ENCODE results near the gene SAMD4A. TPM values are rescaled to one million over a fixed set of nuclear protein-coding genes. Genes with fewer than 3 reads are reported as not detected.

SAMD4A gene
- total RNA-seq, 1 experiment from 2014 or later = 9.6 TPM

DNA sequence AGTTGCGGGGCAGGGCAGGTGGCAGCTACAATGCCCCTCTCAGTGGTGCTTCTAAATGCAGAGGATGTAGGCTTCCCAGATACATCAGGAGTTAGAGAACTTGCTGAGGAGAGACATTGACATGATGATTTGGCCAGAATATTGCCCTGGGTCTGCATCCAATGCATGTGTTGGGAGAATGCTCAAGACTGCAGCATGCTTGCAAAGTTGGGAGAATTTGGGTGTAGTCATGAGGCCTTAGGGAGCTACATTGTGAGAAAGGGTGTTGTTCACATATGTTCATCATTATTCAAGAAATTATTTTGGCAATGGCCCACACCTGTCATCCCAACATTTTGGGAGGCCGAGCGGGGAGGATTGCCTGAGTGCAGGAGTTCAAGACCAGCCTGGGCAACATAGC, 149.9 kb downstream of the SAMD4A start:
- Histone ChIP-seq H3K23ac (ENCODE audit: insufficient read length, low read depth, low read length) (no peak overlapping the region), H3K9me3 (ENCODE audit: control insufficient read depth, low read depth, low read length) (no peaks in the 10 kb centered on the region), H4K8ac (replicated peaks; ENCODE audit: insufficient read length, low read depth, low read length) (no peak overlapping the region), H3K79me1 (ENCODE audit: insufficient read depth, low read depth, low read length, poor library complexity, severe bottlenecking) (no peaks in the 10 kb centered on the region), H4K20me1 (ENCODE audit: control insufficient read depth, insufficient read depth, insufficient read length) (no peaks in the 10 kb centered on the region), H3K27me3 (ENCODE audit: insufficient read depth, low read length) (no peaks in the 10 kb centered on the region), H2BK5ac (ENCODE audit: insufficient read length, low read length) (no peak overlapping the region), H2BK12ac (ENCODE audit: insufficient read length, low read depth, low read length) (no peak overlapping the region), H2BK20ac (ENCODE audit: low read depth, low read length, poor library complexity, severe bottlenecking) (no peak overlapping the region), H3K4ac (ENCODE audit: low read depth, low read length) (no peak overlapping the region), H2BK120ac (ENCODE audit: low read depth, low read length, poor library complexity, severe bottlenecking) (no peak overlapping the region), H4K91ac (ENCODE audit: insufficient read length, low read depth, low read length) (no peak overlapping the region), H4K5ac (ENCODE audit: insufficient read length, low read depth, low read length) (no peak overlapping the region), H3K18ac (ENCODE audit: insufficient read length, low read depth, low read length) (no peak overlapping the region), H3K4me1 (ENCODE audit: insufficient read depth, low read length) (no peaks in the 10 kb centered on the region), H3K14ac (ENCODE audit: insufficient read depth, low read length) (no peak overlapping the region), H3T11ph (ENCODE audit: low read length) (no peak overlapping the region), H3K23me2 (ENCODE audit: insufficient read length, low read depth, low read length, poor library complexity, severe bottlenecking) (no peaks in the 10 kb centered on the region), H2AFZ (ENCODE audit: low read length) (no peak overlapping the region), H3K79me2 (ENCODE audit: insufficient read depth, low read length) (peaks cover 2% of the 10 kb centered on the region; the same call in 1 of the 2 replicates), H3K9ac (ENCODE audit: extremely low read depth, insufficient read length, low read length) (no peak overlapping the region), H2AK5ac (ENCODE audit: insufficient read length, low read length) (no peak overlapping the region), H3K56ac (ENCODE audit: insufficient read length, low read depth, low read length) (no peak overlapping the region), H2BK15ac (ENCODE audit: low read depth, low read length) (no peak overlapping the region), H3K27ac (ENCODE audit: insufficient read length, low read depth, low read length) (no peak overlapping the region), H3K4me2 (ENCODE audit: insufficient read depth, insufficient read length, low read length) (no peak overlapping the region)
- TF ChIP-seq, protein P1, sequence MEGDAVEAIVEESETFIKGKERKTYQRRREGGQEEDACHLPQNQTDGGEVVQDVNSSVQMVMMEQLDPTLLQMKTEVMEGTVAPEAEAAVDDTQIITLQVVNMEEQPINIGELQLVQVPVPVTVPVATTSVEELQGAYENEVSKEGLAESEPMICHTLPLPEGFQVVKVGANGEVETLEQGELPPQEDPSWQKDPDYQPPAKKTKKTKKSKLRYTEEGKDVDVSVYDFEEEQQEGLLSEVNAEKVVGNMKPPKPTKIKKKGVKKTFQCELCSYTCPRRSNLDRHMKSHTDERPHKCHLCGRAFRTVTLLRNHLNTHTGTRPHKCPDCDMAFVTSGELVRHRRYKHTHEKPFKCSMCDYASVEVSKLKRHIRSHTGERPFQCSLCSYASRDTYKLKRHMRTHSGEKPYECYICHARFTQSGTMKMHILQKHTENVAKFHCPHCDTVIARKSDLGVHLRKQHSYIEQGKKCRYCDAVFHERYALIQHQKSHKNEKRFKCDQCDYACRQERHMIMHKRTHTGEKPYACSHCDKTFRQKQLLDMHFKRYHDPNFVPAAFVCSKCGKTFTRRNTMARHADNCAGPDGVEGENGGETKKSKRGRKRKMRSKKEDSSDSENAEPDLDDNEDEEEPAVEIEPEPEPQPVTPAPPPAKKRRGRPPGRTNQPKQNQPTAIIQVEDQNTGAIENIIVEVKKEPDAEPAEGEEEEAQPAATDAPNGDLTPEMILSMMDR (conservative IDR thresholded peaks at IDR 0.05) = no peak
- H3K36me3 Mint-ChIP-seq (ENCODE audit: insufficient read depth in 1 of 3, low read depth in 3 of 3) = no peaks in the 10 kb centered on the region; a peak in 1 of 7 replicates
- no peak for DNase-seq
- H3K9me3 Mint-ChIP-seq = no peaks in the 10 kb centered on the region
- no CpG with 5 or more reads among the region's 3 CpGs for WGBS (ENCODE audit: extremely low coverage, insufficient read length, low lambda C conversion rate)
- no peak overlapping the region for H3K4me3 Mint-ChIP-seq
- peaks cover 0 to 3% of the 10 kb centered on the region in 2 experiments; a peak in 2 of 4 replicates for H3K4me1 Mint-ChIP-seq
- no peaks in the 10 kb centered on the region; the same call in 1 of the 2 replicates for H3K27me3 Mint-ChIP-seq (ENCODE audit: low read depth)
- no peak overlapping the region for H3K27ac Mint-ChIP-seq
